Activated CD4-positive, alpha-beta T cell treated with anti-CD3 and anti-CD28 coated beads, Interleukin-10, Interleukin-2, amounts not matched to agents 100 ng/mL and 50 ng/mL, durations not matched to agents 16 hours and 8 hours (primary cell): ENCODE data around the gene CADM2.

Source experiments
- DNase-seq: peaks from one replicate; pipeline ENCODE4 v3.0.0-alpha.2; 2020

Gene CADM2

GRCh38 chr3:84985795-84986194 is 27.0 kb downstream of the CADM2 start:
- no peak for DNase-seq

DNA sequence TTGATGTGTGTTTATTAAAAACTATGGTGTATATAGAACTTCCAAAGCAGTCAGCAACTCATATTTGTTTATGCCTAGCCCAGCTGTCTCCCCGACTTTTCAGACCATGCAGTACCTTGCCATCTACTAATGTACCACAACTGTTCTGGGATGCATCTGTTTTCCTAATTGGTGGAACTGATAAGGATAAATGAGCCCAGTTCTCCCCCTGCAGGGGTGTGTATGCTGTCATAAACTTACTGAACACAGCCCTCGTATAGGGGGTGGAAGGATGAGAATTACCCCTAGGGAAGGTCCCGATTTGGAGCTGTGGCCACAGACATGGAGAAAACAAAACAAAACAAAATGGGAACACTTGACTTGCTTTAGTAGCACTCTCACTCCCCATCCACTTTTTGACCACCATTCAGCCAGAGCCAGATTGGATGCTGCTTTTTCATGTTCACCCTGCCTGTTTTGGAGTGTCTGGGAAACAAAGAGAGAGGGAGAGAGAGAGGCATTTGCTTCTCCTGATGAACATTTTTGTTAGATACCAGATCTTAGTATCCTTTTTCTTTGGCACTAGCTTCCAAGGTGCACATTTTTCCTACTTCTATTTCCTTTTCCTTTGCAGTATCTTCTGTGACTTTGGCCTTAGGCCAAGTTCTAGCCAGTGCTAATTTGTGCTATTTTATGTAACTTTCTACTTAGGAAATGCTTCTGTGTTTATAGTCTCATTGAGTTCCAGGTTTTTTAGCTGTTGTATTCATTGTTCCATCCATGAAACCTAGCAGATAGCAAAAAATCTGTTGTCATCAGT is 29.1 kb downstream of the CADM2 start:
- DNase-seq, result no peak

DNA sequence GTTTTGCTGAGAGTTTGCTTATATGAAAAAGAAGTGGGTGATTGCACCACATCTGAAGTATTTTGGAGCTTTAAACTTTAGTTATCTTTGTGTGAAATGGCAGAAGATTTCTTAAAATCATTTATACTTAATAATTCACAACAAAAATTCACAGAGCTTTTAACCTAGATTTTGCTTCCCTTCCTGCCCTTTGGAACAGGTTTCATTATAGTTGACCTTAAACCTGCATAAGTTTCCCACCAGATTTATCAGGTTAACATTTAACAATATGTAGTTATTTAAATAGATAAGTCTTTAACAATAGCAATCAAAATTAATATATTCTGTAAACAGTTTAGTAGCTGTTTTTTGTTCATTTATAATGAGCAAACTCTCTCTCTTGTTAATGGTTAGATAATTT is 30.3 kb downstream of the CADM2 start:
- DNase-seq, result no peak

- DNase-seq, result no peak
Measured at GRCh38 chr3:84991422-84991900, 32.7 kb downstream of the CADM2 start.

DNA sequence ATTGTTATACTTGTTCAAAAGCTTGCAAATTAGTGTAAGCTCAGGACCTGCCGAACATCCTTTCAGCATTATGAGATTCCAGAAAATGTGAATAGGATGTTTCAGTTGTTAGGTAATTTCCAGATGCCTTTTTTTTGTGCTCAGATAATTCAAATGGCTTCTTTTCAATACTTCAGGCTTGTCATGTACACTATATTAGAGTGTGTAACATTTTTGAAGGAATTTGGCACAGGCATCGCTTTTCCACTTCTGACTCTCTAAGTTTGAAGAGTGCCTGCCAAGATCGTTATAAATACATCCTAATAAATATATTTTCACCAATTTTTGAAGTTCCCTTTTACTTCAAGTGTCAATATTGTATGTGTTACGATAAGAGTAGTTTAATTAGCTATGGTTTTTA is 35.2 kb downstream of the CADM2 start:
- no peak for DNase-seq

DNA sequence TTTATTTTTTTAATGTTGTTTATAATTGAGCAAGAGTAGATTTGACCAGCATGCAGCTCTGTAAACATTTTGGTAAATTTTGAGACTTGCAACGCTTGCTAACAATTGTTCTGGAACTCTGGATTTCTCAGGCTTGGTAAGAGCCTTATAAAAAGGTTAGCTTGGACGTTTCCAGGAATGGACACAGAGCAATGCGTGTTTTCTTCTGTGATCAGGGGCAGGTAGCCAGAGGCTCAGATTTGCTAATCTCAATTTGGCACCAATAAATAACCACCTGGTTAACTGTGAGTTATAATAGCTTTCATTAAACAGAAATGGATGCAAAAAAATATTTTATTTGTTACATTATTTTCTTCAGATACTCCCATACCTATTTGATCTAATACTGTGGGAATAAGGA is 39.8 kb downstream of the CADM2 start:
- DNase-seq, result no peak

DNA sequence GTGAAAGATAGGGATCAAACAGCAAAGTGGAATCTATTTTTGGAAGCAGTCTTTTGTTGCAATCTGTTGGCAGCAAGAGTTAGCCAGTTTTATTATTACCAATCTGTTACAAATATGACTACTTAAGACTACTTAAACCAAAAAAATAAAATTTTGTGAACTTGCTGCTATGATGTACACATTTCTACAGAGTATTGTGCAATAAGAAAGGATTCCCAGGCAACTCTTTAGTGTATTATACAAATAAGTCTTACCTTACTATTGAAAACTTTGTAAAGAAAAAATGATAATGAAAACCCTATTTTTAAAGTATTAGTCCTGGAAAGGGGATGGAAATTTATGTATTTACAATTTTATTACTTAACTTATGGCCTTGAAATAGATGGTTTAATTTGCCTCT is 44.7 kb downstream of the CADM2 start:
- DNase-seq, result no peak

- DNase-seq, result no peak
Measured at GRCh38 chr3:85004147-85004546, 45.4 kb downstream of the CADM2 start.

GRCh38 chr3:85005946-85006345 is 47.2 kb downstream of the CADM2 start:
- no peak for DNase-seq

DNA sequence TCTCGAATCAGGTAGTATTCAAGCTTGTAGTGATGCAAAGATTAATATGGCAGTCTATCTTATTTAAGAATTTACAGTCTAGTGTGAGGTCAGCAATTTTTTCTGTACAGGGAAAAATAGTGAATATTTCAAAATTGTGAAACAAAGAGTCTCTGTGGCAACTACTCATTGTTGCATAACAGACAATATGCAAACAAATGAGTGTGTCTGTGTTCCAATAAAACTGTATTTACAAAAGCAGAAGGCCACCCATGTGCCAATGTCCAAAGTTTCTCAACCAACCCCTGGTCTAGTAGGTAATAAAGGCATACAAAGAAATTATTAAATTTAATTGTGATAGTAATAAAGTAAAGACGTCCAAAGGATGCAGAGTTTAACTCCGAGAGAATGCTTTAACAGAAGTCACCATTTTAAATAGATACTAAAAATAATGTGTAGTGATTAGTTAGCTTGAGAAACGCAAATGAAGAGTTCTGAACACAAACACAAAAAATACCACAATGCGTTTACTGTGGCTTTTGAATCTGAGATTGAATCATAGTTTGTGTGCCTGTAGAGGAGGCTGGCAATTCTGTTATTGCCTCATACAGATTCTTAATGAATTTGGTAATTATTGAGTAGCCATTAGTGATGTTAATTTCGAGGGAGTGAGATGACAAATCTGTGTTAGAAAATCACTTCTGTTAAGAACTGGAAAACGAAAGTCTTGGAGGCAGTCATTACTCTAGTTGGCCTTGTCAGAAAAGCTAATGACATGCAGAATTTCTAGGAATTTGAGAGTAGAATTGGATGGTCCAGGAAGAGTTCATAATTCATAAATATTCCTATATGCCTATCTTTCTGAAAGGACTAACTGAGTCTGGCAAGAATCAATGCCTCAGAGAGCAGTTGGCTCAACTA is 48.7 kb downstream of the CADM2 start:
- no peak for DNase-seq

GRCh38 chr3:85020828-85021227 is 62.0 kb downstream of the CADM2 start:
- DNase-seq, result no peak

DNA sequence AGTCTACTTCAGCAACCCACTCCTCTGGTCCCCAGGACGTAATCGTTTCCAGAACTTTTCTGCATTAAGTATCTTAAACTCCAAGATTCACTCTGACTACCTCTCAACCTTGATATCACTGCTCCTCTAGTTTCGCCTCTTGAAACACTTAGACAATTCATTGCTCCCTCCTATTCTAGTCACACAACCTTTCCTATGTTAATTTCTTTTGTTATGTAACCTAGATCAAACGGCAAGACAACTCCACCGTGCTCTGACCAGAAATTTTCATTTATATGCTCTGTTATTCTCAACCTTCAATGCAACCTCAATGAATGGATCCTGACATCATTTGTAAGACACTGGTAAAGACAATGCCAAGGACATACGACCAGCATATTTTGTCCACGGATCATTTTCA is 71.3 kb downstream of the CADM2 start:
- no peak for DNase-seq

- no peak for DNase-seq
Measured at GRCh38 chr3:85037203-85037602, 78.4 kb downstream of the CADM2 start.

- no peak for DNase-seq
Measured at GRCh38 chr3:85041001-85041400, 82.2 kb downstream of the CADM2 start.

GRCh38 chr3:85041562-85042055 is 82.8 kb downstream of the CADM2 start:
- DNase-seq, result no peak

DNA sequence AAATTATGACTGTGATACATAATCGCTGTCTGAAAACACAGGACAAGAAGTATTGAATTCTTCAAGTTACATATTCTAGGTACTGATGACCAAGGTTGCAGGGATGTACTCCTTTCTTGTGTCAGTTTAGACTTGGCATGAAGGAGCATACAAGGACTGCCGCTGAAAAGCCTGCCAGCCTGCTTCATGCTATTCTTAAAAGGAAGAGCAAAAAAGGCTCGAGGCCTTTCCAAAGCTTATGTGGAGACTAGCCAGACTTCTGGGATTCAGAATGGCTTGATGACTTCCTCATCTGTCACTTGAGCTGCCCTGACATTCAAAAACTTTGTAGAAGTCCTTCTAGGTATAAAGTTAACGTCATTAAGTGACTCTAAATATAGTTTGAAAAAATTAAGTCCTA is 92.0 kb downstream of the CADM2 start:
- no peak for DNase-seq

GRCh38 chr3:85051786-85052185 is 93.0 kb downstream of the CADM2 start:
- DNase-seq, result no peak

DNA sequence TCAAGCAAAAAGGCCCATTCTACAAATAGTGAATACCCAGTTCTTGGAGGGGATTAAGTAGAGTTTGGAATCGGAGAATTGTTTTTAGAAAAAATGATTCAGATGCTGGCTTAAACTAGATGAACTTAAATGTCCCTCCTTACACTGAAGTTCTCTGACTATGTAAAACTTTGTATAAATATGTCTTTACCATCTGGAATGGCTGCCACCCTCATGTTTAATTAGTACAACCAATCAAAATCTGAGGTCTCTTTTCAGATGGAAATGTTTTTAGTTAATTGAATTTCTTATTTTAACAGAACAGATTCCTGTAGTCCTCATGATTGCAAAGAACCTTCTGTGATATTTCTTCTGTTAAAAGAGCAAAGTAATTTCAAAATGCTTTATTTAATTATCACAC is 94.8 kb downstream of the CADM2 start:
- DNase-seq, result no peak

- no peak for DNase-seq
Measured at GRCh38 chr3:85054579-85054978, 95.8 kb downstream of the CADM2 start.

- DNase-seq, result no peak
Measured at GRCh38 chr3:85068911-85069310, 110.1 kb downstream of the CADM2 start.

GRCh38 chr3:85074003-85074402 is 115.2 kb downstream of the CADM2 start:
- no peak for DNase-seq

- DNase-seq, result no peak
Measured at GRCh38 chr3:85075663-85076062, 116.9 kb downstream of the CADM2 start.

- DNase-seq, result no peak
Measured at GRCh38 chr3:85077018-85077417, 118.2 kb downstream of the CADM2 start.
